Spleen (tissue), 7 donors: Measurements from ENCODE around the gene DDX4.

Experiments
- CTCF ChIP-seq, 11 experiments: fragments of 200-600 bp in 7 of 11; fragments of 450-650 bp in 4 of 11; sonication (generic) in 4 of 11; IDR thresholded peaks in 8 of 11; conservative IDR thresholded peaks in 3 of 11; 1 replicate in 7 of 11; 2 replicates in 4 of 11; pipeline versions ENCODE4 v1.4.0 to v1.8.0; 2016 to 2021; ENCODE audit warnings: antibody characterized with exemption in 11 of 11, inconsistent platforms in 4 of 11, mild to moderate bottlenecking in 1 of 11
- POLR2A ChIP-seq, 3 donors: fragments of 450-650 bp; IDR thresholded peaks; one replicate each; pipeline ENCODE4 v1.5.1; 2017; ENCODE audit warnings: antibody characterized with exemption in 3 of 3, mild to moderate bottlenecking in 1 of 3
- POLR2AphosphoS5 ChIP-seq, 3 donors: sonication (generic); formaldehyde crosslinking; IDR thresholded peaks; one replicate each; pipeline ENCODE4 v1.5.1; 2017; ENCODE audit warnings: antibody characterized with exemption in 3 of 3
- donor health status: DM: no; HTN: no; CAD: no; lungs with moderate emphysema.
- donor health status: DM: no; HTN: no; CAD: no.
- donor health status: DM: no; HTN: no; CAD: no.

GRCh38 chr5:55734658-55735057, 3.2 kb upstream of the DDX4 start:
- TF ChIP-seq POLR2A (IDR thresholded peaks at IDR 0.05) (no peak), CTCF (IDR thresholded peaks at IDR 0.05 in 8 of 11, conservative IDR thresholded peaks at IDR 0.05 in 3 of 11) (no peak), POLR2AphosphoS5 (IDR thresholded peaks at IDR 0.05) (no peak)
